ENCODE data around the gene GRK3.

The GRK3 gene

DNA sequence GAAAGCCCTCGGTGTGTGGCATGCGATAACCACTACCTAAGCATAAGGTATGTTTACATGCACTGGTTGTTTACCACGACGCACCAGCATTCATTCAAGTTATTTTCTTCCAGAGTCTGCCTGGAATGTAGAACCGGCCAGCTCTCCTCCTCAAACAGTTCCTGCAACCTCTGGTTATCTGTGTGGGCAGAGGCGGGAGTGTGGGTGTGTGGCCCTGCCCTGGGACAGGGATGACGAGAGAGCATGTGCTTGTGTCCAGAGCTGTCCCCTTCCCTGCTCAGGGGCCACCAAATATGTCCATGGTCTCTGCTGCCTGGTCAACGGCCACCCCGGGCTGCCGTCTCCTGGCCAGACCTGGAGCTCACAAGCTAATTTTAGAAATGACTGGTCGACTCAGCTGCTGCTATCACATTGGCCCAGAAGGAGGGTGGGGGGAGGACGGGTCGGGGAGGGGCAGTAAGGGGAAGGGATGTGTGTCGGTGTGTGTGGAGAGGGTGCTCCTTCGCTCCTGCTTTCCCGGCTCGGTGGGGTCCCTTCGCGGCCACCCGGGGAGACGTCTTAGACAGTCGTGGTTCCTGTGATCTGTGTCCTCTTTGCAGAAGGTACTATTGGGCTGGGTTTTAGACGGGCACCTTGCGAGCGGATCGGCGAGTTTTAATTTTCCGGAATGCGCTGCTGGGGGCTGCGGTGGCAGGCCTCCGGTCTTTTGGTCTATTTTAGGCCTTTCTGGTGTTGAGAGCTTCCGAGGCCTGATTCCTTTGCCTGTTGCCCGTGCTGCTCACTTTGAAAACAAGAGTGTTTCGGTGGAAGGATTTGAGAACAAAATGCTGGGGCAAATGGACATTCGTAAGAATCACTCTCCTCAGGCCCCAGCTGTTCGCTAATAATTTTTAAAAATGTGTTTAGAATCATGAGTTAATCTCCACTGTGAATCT, 177.5 kb downstream of the GRK3 start, which contains the start of gene MYO18B:
Gene MYO18B (plus strand): TSS at position 497 of the 935 bp plus-strand sequence. CDS start 18,905 bp downstream, outside the sequence.
- no peak for DNase-seq

DNA sequence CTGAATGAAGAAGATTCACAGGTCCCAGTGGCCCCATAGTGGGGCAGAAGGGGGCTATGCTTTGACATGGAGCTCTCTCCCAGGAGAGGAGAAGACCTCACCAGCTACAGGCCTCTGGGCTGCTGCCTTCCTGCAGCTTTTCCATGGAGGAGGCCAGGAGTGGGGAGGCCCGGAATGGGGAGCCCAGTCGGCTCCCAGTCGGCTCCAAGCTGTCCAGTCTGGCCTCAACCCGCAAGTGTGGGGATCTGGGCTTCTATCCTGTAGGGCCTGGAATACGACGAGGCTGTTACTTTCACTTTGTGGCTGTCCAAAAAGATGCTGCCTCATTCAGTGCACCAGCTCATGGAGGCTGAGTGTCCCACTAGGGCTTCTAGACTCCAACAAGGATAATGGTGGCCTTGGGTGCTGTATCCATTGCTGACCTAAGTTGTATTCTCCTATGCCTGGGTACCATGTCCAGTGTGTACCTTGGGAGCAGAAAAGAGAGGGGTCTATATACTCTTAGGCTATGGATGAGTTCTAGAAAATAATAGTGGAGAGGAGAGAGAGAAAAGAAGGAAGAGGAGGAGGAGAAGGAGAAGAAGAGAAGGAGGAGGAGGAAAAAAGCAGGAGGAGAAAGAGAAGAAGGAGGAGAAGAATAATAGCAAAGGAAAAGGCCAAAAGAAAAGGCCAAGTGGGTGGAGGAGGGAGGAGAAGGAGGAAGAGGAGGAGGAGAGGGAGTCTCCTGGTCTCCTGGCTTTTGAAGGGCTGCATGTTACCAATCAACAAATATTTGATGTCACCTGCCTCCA, 178.6 kb downstream of the GRK3 start:
- no peak for DNase-seq

DNA sequence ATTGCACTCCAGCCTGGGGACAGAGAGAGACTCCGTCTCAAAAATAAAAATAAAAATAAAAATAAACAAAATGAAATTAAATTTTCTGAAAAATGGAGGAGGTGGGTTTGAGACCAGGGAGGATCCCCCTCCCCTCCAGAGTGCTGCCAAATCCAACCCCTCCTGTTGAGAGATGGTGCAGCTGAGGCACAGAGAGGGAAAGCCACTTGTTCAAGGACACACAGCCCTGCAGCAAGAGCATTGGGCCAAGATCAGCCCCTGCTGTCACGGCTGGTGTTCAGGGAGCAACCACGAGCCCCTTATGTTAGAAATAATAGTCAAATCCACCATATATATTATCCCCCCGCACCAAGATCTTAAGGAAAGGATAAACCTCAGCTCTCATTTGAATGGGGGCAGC, 180.2 kb downstream of the GRK3 start:
- DNase-seq: no peak

DNA sequence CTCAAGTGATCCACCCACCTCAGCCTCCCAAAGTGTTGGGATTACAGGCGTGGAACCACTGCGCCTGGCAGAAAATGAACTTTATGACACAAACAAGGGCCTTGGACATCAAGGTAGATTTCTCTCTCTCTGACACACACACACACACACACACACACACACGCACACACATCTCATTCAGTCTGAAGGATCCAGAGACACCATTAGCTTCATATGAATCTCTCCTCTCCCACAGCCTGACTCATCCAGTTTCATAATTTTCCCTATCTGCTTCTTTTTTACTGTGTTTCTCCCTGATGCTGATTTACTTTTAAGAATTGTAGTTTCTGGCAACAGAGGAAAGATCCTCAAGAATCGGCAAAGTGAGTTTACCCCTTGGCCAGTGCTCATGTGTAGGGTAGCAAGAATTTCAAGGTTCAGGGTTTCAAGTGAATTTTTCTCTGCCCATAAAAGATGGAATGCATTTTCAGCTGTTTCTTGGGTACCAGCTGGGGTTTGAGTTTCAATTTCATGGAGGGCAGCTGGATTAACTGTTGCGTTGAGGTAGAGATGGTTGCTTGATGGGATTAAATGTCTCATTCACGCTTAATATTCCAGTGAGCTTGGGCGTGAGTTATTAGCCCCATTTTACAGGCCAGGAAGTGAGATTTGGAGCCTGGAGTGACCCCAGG, 181.0 kb downstream of the GRK3 start:
- DNase-seq: peak; percentile 62

DNA sequence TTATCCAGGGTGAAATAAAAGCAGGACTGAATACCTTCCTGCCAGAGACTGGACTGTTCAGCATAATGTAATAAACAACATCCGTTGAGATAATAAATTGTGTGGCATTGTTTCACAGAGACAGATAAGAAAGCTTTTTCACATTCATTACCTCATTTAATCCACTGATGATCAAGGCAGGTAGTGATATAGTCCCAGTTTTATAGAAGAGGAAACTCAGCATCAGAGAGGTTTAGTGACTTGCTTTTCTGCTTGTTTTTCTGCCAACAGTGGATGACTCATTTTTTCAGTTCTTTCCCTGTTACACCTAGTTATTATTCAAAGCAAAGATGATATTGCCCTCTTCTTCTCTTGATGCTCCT, 181.5 kb downstream of the GRK3 start:
- DNase-seq: peak; percentile 48

DNA sequence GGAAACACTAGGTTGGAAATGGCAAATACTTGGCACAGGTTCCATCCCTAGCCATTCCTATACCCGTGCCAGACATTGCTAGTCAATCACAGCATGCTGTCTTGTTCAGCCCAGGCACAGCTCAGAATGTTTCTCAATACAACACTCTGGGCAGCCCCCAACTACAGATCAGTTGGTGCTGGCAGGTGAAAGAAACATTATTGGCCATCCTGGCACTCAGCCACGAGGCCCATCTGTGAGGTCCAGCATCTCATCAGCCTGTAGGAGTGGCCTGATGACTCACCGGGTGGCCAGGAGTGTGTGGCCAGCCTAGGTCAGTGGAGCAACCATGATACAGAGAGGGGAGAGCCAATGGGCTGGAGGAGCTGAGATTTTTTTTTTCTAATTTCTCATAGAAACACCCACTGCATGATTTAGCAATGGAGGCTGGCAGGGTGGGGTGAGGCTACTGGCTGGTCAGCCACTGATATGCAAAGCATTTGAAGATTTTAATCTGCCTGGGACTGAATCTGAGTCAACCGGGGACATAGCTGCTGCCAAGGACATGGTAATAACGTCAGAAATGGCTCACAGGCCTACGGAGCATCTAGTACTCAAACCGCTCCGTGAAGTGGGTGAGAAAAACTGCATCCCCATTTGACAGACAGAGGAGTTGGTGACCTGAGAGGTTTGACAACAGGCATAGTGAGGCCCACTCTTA, 182.9 kb downstream of the GRK3 start:
- DNase-seq: peak; percentile 87

DNA sequence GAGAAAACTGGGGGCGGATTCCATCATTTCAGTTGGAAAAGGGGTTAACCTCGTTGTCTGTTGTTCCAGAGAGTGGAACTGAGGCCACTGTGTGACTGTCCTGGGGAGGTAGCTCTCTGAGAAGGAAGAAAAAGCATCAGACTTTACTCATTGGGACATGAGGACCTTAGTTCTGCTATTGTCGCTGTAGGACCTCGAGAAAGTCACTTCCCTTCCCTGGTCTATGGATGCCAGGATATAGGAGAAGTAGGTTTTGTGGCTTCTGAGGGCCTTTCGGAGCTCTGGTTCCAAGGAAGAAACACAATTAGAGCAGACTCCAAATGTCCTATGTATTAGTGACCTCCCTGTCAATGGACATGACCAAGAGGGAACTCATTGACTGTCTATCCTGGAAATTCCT, 183.7 kb downstream of the GRK3 start:
- no peak for DNase-seq

DNA sequence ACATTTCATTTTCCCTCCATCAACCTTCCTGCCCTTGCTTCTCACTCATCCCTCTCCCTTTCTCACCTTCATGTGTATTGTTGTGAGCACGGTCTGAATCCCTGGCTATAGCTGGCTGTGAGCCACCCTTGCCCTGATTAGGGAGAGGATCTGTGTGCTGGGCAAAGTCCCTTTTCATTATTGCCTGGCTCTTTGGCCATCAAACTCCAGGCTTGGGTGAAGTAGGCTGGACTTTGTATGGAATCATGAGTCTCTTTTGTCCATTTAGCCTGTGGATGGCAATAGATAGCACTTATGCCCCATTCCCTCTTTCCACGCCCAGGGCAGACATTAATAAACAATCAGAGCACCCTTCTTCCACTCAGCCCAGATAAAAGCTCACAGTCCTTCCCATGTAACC, 184.2 kb downstream of the GRK3 start:
- no peak for DNase-seq

DNA sequence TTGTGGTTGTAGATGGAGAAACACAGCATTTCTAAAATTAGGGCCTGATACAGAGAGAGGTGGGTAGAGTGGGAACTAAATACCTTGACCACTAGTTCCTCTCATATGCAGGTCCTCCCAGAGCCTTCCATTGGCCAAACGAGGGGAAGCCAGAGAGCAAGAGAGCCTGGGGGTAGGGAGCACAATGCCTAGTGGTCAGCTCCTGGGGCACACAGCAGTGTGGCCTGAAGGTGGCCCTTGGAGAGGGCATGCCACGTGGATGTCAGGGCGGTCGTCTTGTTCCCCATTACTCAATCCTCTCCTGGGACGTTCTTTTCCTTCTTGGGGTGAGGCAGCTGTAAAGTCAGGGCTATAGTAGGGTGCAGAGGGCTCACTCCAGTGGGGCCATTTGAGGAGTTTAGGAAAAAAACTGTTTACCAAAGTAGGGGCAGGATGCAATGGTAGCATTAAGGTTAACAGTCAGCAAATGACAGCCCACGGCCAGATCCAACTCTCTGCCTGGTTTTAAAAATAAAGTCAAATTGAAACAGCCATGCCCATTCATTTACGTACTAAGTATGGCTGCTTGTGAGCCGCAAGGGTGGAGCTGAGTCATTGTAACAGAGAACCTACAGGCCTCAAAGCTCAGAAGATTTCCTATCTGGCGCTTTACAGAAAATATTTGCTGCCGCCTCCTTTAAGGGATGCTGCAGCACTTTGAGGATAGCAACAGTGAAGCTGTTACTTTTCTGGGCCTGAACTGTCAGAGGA, 185.1 kb downstream of the GRK3 start:
- DNase-seq: no peak

DNA sequence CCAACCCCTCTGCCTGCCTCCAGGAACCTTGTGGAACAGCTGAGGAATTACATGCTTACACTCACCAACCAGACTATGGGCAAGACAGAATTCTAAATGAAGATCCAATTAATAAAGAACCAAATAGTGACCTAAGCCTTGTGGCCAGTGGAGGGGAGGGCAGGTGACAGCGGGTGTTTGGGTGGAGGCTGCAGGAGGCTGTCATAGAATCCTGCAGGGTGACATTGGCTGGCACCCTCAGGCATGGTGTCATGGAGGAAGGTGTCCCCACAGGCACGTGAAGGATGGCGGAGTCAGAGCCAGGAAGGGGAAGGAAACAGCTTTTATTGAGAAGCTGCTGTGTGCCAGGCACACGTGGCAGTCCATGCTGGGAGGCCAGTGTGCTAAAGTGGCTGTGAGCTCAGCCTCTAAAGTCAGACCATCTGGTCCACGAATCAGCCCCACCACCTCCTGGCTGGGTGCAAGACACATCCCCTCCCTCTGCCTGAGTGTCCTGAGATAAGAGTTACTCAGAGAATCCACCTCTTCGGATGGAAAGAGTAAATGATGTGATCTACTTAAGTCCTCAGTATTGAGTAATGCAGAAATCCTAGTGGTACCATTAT, 186.2 kb downstream of the GRK3 start:
- no peak for DNase-seq

DNA sequence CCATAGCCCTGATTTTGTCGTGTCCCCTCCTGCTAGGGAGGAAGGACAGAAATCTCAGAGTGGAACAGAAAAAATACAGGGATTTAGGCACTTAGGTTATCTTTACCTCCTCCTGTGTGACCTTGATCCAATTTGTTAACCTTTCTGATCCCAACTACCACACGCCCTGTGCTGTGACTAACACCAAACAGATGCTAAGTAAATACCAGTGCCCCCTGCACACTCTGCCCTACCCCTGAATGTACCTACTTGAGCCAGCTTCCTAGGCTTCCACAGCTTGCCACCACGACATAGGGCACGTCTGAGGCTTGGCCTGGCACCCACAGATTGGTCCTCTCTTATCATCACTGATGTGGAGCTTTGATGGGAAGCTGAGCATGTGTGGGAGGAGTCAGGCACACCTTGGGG, 186.7 kb downstream of the GRK3 start:
- no peak for DNase-seq

DNA sequence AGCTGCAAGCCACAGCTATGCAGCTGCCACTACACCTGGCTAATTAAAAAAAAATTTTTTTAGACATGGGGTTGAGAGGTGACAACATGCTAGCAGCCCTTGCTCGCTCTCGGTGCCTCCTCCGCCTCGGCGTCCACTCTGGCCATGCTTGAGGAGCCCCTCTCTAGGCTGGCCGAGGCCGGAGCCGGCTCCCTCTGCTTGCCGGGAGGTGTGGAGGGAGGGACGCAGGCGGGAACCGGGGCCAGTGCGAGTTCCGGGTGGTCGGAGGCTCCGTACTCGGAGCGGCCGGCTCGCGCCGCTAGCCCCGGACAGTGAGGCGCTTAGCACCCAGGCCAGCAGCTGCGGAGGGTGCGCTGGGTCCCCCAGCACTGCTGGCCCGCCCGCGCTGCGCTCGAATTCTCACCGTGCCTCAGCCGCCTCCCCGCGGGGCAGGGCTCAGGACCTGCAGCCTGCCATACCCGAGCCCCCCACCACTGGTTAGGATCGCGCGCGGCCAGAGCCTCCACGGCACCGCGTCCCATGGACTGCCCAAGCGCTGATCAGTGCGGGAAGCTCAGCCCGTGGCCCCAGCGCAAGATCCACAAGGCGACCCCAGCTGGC, 188.2 kb downstream of the GRK3 start:
- DNase-seq: no peak

DNA sequence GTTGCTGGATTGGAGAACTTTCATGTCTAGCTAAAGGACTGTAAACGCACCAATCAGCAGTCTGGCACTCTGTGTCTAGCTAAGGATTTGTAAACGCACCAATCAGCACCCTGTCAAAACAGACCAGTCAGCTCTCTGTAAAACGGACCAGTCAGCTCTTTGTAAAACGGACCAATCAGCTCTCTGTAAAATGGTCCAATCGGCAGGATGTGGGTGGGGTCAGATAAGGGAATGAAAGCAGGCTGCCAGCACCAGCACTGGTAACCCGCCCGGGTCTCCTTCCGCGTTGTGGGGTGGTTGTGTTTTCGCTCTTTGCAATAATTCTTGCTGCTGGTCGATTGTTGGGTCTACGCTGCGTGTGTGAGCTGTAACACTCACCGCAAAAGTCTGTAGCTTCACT, 188.8 kb downstream of the GRK3 start:
- DNase-seq: no peak

DNA sequence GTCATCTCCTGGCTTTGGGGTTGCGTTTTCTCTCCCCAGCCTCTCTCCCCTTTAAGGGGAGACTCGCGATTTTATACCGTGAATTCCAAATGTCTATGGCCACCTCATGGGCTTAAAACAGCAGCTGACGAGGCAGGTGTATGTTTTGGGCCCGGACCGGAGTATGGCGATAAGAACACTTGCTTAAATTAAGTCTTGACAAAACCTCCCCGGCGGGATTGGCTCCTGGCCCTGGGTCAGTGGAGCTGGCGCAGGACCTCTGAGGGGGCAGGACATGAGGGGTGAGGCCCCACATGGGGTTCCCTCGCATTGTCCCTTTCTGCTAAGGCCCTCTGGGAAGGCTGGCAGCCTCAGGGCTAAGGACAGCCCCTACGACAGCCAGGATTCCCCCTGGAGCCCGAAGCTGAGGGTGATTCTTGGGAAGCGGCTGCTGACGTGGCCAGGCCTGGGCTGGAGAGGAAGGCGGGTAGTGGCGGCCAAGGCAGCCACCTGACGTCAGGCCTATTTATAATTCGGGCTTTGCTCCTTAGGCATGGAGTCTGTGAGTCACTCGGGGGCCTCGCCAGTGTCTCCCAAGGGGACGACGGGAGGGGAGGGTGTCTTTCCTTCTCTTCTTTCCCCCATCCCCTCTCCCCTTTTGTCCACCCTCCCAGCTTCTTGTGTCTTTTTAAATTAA, 190.2 kb downstream of the GRK3 start:
- no peak for DNase-seq

DNA sequence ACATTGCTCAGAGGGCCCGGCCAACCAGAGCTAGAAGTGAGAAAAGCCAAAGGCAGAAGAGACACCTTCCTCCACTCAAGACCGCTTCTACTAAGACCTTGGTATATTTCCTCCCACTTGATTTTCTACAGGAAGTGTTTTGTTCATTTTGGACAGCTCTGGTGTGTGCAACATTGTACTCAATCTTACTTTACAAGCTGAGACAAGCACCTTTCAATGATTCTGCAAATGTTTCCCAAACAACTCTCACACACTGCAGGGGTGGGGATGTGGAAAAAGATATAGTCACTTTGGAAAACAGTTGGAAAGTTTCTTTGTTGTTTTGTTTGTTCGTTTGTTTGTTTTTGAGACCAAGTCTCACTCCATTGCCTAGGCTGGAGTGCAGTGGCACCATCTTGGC, 193.2 kb downstream of the GRK3 start:
- DNase-seq: no peak

DNA sequence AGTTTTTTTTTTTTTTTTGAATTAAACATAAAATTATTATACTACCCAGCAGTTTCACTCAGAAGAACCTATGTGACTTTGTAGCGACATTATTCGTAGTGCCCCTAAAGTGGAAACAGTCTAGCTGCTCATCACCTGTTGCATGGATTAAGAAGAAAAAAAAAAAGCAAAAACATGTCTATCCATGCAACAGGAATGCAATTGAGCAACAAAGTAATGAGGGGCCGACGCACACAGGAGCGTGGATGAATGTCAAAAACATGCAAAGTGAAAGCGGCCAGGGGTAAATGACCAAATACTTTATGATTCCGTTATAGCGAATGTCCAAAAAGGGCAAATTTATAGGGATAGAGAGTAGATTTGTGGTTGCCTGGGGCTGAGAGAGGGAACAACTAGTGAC, 193.8 kb downstream of the GRK3 start:
- DNase-seq: no peak

DNA sequence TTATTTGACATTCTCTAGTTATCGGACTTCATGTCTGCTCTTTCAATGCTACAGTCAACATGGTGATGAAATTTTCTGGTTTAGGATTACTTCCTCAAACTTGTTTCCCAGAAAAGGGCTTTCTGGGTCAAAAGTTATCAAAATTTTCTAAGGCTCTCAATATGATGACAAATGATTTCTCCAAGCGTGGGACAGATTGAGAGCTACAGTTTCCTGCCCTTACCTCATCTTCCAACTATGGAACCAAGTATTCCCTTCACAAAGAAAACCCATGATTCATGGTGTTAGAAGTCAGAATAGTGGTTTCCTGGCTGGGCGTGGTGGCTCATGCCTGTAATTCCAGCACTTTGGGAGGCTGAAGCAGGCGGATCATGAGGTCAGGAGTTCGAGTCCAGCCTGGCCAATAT, 195.4 kb downstream of the GRK3 start:
- peak; percentile 89 for DNase-seq

DNA sequence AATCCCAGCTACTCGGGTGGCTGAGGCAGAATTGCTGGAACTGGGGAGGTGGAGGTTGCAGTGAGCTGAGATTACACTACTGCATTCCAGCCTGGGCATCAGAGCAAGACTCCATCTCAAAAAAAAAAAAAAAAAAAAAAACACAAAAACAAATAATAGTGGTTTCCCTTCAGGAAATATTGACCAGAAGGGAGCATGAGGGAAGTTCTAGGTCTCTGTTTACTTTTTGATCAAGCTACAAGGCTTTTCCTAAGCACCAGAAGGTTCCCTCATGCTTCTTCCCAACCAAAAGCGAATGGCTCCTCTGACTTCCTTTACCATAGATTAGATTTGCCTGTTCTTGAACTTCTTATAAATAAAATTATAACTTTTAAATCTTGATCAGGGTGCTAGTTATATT, 195.8 kb downstream of the GRK3 start:
- DNase-seq: no peak

DNA sequence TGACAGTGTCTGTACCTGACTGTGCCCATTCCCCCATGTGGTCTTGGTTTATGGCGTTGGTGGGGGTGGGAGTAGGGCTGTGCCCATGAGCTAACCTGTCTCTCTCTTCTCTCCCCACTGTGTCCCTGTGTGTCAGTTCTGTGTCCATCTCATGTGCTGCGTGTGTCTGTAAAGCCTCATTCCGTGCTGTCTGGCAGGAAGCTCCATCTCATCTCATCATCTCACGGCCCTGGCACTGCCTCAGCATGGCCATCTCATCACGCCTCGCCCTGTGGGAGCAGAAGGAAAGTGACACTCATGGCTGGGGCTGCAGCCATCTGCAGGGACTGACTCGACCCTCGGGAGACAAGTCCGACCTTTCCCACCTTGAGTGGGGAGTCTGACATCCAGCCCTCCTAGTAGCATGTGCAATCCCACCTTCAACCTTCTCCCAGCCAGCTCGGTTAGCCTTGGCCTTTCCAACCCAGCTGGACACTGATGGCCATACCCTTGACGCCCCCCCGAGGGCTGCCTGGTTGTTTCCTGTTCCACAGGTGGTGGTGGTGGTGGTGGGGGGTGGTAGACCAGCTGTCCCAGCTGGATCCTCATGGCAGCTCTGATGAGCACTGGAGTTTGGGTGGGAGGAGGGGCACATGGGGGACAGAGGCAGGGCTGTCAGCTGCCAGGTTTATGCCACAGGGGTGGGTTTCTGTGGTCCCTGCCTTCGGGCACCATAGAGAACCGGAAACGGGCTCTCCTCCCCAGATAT, 196.5 kb downstream of the GRK3 start:
- no peak for DNase-seq

DNA sequence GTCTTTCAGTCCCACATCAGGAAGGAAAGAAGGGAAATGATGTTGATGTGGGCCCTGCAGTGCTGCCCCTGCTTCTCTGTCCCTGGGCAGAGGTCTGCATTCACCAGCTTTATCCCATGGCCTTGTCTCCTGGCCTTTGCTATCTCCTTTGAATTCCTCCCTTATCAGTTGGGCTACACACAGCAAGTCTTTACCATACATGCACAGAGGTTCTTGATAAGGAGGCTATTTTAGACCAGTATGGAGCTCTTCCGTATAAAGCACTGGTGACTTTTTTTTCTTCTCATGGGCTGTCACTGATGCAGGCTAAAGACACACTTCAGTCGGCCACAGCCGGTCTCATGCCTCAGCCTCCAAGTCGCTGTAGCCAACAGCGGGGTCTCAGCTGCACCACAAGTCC, 197.7 kb downstream of the GRK3 start:
- peak; percentile 36 for DNase-seq
